Measurements from ENCODE around the gene SMG7.

Gene SMG7

GRCh38 chr1:183435497-183435896 lies 36.8 kb upstream of the SMG7 start:
- CTCF ChIA-PET: interaction anchor here (0.7 kb wide), 1 partner anchor 83 kb away, joined by 3 read pairs; no protein-coding TSS in a partner anchor
- POLR2A ChIA-PET (ENCODE audit: low non-redundant PET): no interaction called here
- no peak for DNase-seq (ENCODE audit: low spot score)
- TF ChIP-seq CTCF (conservative IDR thresholded peaks at IDR 0.05; ENCODE audit: low read depth): no peak
- no peak overlapping the region for H3K27ac ChIP-seq

- ChIA-PET POLR2A (ENCODE audit: low non-redundant PET) (no interaction called here), CTCF (no interaction called here)
- H3K27ac ChIP-seq: no peak overlapping the region
- DNase-seq (ENCODE audit: low spot score): no peak
- TF ChIP-seq CTCF (conservative IDR thresholded peaks at IDR 0.05; ENCODE audit: low read depth): no peak
These were observed 34.2 kb upstream of the SMG7 start for GRCh38 chr1:183438060-183438459.

- CTCF ChIA-PET: interaction anchor here (0.8 kb wide), 1 partner anchor 17 kb away, joined by 3 read pairs; no protein-coding TSS in a partner anchor
- no peak for DNase-seq (ENCODE audit: low spot score)
These were observed 29.3 kb upstream of the SMG7 start for GRCh38 chr1:183443011-183443410.

GRCh38 chr1:183443466-183443865 lies 28.8 kb upstream of the SMG7 start:
- DNase-seq (ENCODE audit: low spot score): no peak
- H3K27ac ChIP-seq: no peak overlapping the region
- CTCF ChIA-PET: interaction anchor here (0.8 kb wide), 1 partner anchor 17 kb away, joined by 3 read pairs; no protein-coding TSS in a partner anchor
- no peak for TF ChIP-seq CTCF (conservative IDR thresholded peaks at IDR 0.05; ENCODE audit: low read depth)
- POLR2A ChIA-PET (ENCODE audit: low non-redundant PET): no interaction called here

More at GRCh38 chr1:183443011-183443410, 29.3 kb upstream of the SMG7 start:
- TF ChIP-seq CTCF (conservative IDR thresholded peaks at IDR 0.05; ENCODE audit: low read depth): no peak
- POLR2A ChIA-PET (ENCODE audit: low non-redundant PET): no interaction called here
- no peak overlapping the region for H3K27ac ChIP-seq

GRCh38 chr1:183444243-183444642 lies 28.1 kb upstream of the SMG7 start:
- H3K27ac ChIP-seq: no peak overlapping the region
- ChIA-PET CTCF (no interaction called here), POLR2A (ENCODE audit: low non-redundant PET) (no interaction called here)
- DNase-seq (ENCODE audit: low spot score): peak; percentile 18
- no peak for TF ChIP-seq CTCF (conservative IDR thresholded peaks at IDR 0.05; ENCODE audit: low read depth)

GRCh38 chr1:183449223-183449770 lies 23.0 kb upstream of the SMG7 start:
- CTCF ChIA-PET: no interaction called here
- no peak for TF ChIP-seq CTCF (conservative IDR thresholded peaks at IDR 0.05; ENCODE audit: low read depth)
- POLR2A ChIA-PET (ENCODE audit: low non-redundant PET): no interaction called here
- no peak overlapping the region for H3K27ac ChIP-seq
- DNase-seq (ENCODE audit: low spot score): no peak
